ENCODE data around the gene CAPS2. TPM values are rescaled to one million over a fixed set of nuclear protein-coding genes. Genes with fewer than 3 reads are reported as not detected.
"Not testable (repeated sequence)": the region's sequence is repeated elsewhere in the genome, so short reads cannot be mapped to it uniquely, and the experiment has no call there.

CAPS2 gene
- total and polyA plus RNA-seq, 3 experiments from 2014 or later: 1.9 to 2.6 (median 2.5) TPM

DNA sequence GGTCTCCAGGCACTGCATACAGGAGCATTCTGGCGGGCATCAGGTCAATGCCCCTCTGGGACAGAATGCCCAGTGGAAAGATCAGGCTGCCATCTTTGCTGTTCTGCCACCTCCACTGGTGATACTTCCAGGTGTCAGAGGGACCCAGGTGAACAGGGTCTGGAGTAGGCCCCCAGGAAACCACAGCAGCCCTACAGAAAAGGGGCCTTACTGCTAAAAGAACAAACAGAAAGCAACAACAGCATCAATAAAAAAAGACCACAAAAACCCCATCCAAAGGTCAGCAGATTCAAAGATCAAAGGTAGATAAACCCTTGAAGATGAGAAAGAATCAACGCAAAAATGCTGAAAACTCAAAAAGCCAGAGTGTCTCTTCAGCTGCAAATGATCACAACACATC is 20.3 kb upstream of the CAPS2 start:
- CTCF ChIA-PET: no interaction called here
- POLR2A ChIA-PET: no interaction called here

GRCh38 chr12:75349946-75350345 is 19.8 kb upstream of the CAPS2 start:
- POLR2A ChIA-PET: no interaction called here
- CTCF ChIA-PET: no interaction called here
- H3K4me3 ChIP-seq (ENCODE audit: low read length): no peak overlapping the region
- H3K27me3 Mint-ChIP-seq: peaks cover 0 to 6% of the 10 kb centered on the region in 2 donors
- no peaks in the 10 kb centered on the region for H3K4me1 ChIP-seq (ENCODE audit: insufficient read depth, low read length)
- peaks cover 9 to 20% (median 10%) of the 10 kb centered on the region in 5 donors for H3K9me3 Mint-ChIP-seq
- no peak for DNase-seq
- H3K36me3 ChIP-seq (ENCODE audit: insufficient read depth, low read length): no peaks in the 10 kb centered on the region
- peaks cover 3 to 26% (median 5%) of the 10 kb centered on the region in 3 donors for H3K36me3 Mint-ChIP-seq
- H3K27ac ChIP-seq (ENCODE audit: low read depth, low read length): no peak overlapping the region
- peaks cover 3 to 14% (median 9%) of the 10 kb centered on the region in 3 donors for H3K4me1 Mint-ChIP-seq
- H3K27me3 ChIP-seq (ENCODE audit: insufficient read depth, low read length, poor library complexity, severe bottlenecking): no peaks in the 10 kb centered on the region
- H3K4me3 Mint-ChIP-seq: no peak overlapping the region
- no peaks in the 10 kb centered on the region for H3K9me3 ChIP-seq (ENCODE audit: low read length)
- H3K27ac Mint-ChIP-seq: no peak overlapping the region

More for the DNA sequence above, 20.3 kb upstream of the CAPS2 start:
- Mint-ChIP-seq H3K27me3 (peaks cover 0 to 6% of the 10 kb centered on the region in 2 donors), H3K27ac (no peak overlapping the region), H3K9me3 (peaks cover 9 to 24% (median 15%) of the 10 kb centered on the region in 5 donors), H3K4me3 (no peak overlapping the region), H3K4me1 (peaks cover 3 to 14% (median 9%) of the 10 kb centered on the region in 3 donors), H3K36me3 (peaks cover 5 to 30% (median 5%) of the 10 kb centered on the region in 3 donors)
- Histone ChIP-seq H3K4me3 (ENCODE audit: low read length) (no peak overlapping the region), H3K36me3 (ENCODE audit: insufficient read depth, low read length) (no peaks in the 10 kb centered on the region), H3K27me3 (ENCODE audit: insufficient read depth, low read length, poor library complexity, severe bottlenecking) (no peaks in the 10 kb centered on the region), H3K4me1 (ENCODE audit: insufficient read depth, low read length) (no peaks in the 10 kb centered on the region), H3K9me3 (ENCODE audit: low read length) (no peaks in the 10 kb centered on the region), H3K27ac (ENCODE audit: low read depth, low read length) (no peak overlapping the region)
- DNase-seq: no peak

DNA sequence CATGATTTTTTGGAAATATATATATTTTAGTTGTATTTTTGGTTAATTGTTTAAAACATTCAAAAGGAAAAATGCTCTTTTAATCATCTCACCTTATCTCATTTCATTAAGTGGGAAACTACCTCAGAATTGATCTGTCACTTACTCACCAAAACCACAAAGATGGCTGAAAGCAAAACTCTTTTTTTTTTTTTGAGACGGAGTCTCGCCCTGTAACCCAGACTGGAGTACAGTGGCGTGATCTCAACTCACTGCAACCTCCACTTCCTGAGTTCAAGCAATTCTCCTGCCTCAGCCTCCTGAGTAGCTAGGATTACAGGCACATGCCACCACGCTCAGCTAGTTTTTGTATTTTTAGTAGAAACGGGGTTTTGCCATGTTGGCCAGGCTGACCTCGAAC is 16.1 kb upstream of the CAPS2 start:
- DNase-seq: peak in 2 of 5 donors; percentile 29 to 46
- H3K4me1 ChIP-seq (ENCODE audit: insufficient read depth, low read length); H3K4me3 Mint-ChIP-seq; H3K36me3 Mint-ChIP-seq; H3K36me3 ChIP-seq (ENCODE audit: insufficient read depth, low read length); H3K27me3 ChIP-seq (ENCODE audit: insufficient read depth, low read length, poor library complexity, severe bottlenecking); H3K4me3 ChIP-seq (ENCODE audit: low read length); CTCF ChIA-PET; H3K27me3 Mint-ChIP-seq; H3K9me3 Mint-ChIP-seq; H3K9me3 ChIP-seq (ENCODE audit: low read length); POLR2A ChIA-PET; H3K27ac ChIP-seq (ENCODE audit: low read depth, low read length): not testable (repeated sequence)
- Mint-ChIP-seq H3K4me1 (peaks cover 3 to 14% (median 9%) of the 10 kb centered on the region in 3 donors), H3K27ac (peak overlapping the region in 1 of 8 donors; percentile 30)

DNA sequence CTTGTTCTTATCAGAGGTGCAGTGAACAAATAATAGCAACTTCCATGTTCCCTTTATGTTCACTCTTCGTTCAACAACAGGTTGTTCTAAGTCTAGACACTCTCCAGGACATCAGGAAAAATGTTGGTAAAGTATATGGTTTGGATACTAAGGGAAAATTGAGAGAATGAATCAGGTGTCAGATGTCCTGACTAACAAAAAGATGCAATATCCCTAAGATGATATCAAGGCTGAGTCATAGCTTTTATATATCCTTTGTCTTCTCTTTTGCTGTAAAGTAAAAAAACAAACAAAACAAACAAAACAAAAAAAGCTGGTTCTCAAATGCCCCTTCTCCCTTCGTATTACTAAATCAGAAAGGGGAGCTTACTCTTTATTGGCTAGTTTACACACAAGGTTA is 15.4 kb upstream of the CAPS2 start:
- H3K4me1 Mint-ChIP-seq: peaks cover 0 to 9% (median 8%) of the 10 kb centered on the region in 3 donors
- no peak overlapping the region for H3K27ac Mint-ChIP-seq
- Histone ChIP-seq H3K4me1 (ENCODE audit: insufficient read depth, low read length) (no peaks in the 10 kb centered on the region), H3K4me3 (ENCODE audit: low read length) (no peak overlapping the region), H3K27me3 (ENCODE audit: insufficient read depth, low read length, poor library complexity, severe bottlenecking) (no peaks in the 10 kb centered on the region), H3K36me3 (ENCODE audit: insufficient read depth, low read length) (no peaks in the 10 kb centered on the region), H3K9me3 (ENCODE audit: low read length) (no peaks in the 10 kb centered on the region), H3K27ac (ENCODE audit: low read depth, low read length) (no peak overlapping the region)
- no peak overlapping the region for H3K4me3 Mint-ChIP-seq
- H3K9me3 Mint-ChIP-seq: no peaks in the 10 kb centered on the region
- H3K27me3 Mint-ChIP-seq: peaks cover 0 to 8% of the 10 kb centered on the region in 2 donors
- ChIA-PET POLR2A (no interaction called here), CTCF (no interaction called here)
- DNase-seq: no peak
- peaks cover 0 to 1% (median 0%) of the 10 kb centered on the region in 3 donors for H3K36me3 Mint-ChIP-seq

- Mint-ChIP-seq H3K4me3 (no peak overlapping the region), H3K9me3 (peaks cover 0 to 2% (median 0%) of the 10 kb centered on the region in 5 donors), H3K4me1 (peaks cover 0 to 7% (median 4%) of the 10 kb centered on the region in 3 donors), H3K36me3 (peaks cover 0 to 1% (median 0%) of the 10 kb centered on the region in 3 donors), H3K27ac (no peak overlapping the region), H3K27me3 (peaks cover 0 to 6% of the 10 kb centered on the region in 2 donors)
- Histone ChIP-seq H3K27ac (ENCODE audit: low read depth, low read length) (no peak overlapping the region), H3K9me3 (ENCODE audit: low read length) (no peaks in the 10 kb centered on the region), H3K4me1 (ENCODE audit: insufficient read depth, low read length) (no peaks in the 10 kb centered on the region), H3K27me3 (ENCODE audit: insufficient read depth, low read length, poor library complexity, severe bottlenecking) (no peaks in the 10 kb centered on the region), H3K4me3 (ENCODE audit: low read length) (no peak overlapping the region), H3K36me3 (ENCODE audit: insufficient read depth, low read length) (no peaks in the 10 kb centered on the region)
- ChIA-PET POLR2A (no interaction called here), CTCF (no interaction called here)
- no peak for DNase-seq
Observed at GRCh38 chr12:75341873-75342272, 11.7 kb upstream of the CAPS2 start.

- CTCF ChIA-PET: no interaction called here
Observed at GRCh38 chr12:75337905-75338304, 7.8 kb upstream of the CAPS2 start.

GRCh38 chr12:75334384-75335030 is 4.4 kb upstream of the CAPS2 start, which contains the start of gene GLIPR1L1:
TSS of gene GLIPR1L1 (plus strand) at chr12:75334670. CDS start at chr12:75334729, 59 bp downstream.
- peaks cover 13% of the 10 kb centered on the region for H3K4me1 ChIP-seq (ENCODE audit: insufficient read depth, low read length)
- peaks cover 11 to 23% (median 23%) of the 10 kb centered on the region in 3 donors for H3K4me1 Mint-ChIP-seq
- no peaks in the 10 kb centered on the region for H3K9me3 ChIP-seq (ENCODE audit: low read length)
- no peaks in the 10 kb centered on the region for H3K36me3 ChIP-seq (ENCODE audit: insufficient read depth, low read length)
- DNase-seq: peak; percentile 69 to 83 (median 70)
- ChIA-PET POLR2A (interaction anchor here (0.6 to 1.0 kb wide), 2 partner anchors 17 to 170 kb away, joined by 3 read pairs; no protein-coding TSS in a partner anchor), CTCF (interaction anchor here (0.9 to 2.5 kb wide), 15 partner anchors 9 to 703 kb away, joined by 3 to 9 read pairs (median 4); partner anchors contain the start of genes GLIPR1L2 and KRR1)
- H3K36me3 Mint-ChIP-seq: no peaks in the 10 kb centered on the region
- peak within 1 kb of the TSS in 2 of 8 donors; percentile 20 to 38 for H3K27ac Mint-ChIP-seq
- H3K27ac ChIP-seq (ENCODE audit: low read depth, low read length): no peak within 1 kb of the TSS
- peaks cover 4% of the 10 kb centered on the region for H3K27me3 ChIP-seq (ENCODE audit: insufficient read depth, low read length, poor library complexity, severe bottlenecking)
- H3K9me3 Mint-ChIP-seq: peaks cover 0 to 2% (median 0%) of the 10 kb centered on the region in 5 donors
- peak within 1 kb of the TSS; percentile 68 to 83 (median 75) for H3K4me3 Mint-ChIP-seq
- peak within 1 kb of the TSS; percentile 35 for H3K4me3 ChIP-seq (ENCODE audit: low read length)
- peaks cover 12 to 14% of the 10 kb centered on the region in 2 donors for H3K27me3 Mint-ChIP-seq

More at GRCh38 chr12:75337905-75338304, 7.8 kb upstream of the CAPS2 start:
- no peaks in the 10 kb centered on the region for H3K36me3 Mint-ChIP-seq
- Histone ChIP-seq H3K4me3 (ENCODE audit: low read length) (no peak overlapping the region), H3K27me3 (ENCODE audit: insufficient read depth, low read length, poor library complexity, severe bottlenecking) (no peaks in the 10 kb centered on the region), H3K9me3 (ENCODE audit: low read length) (no peaks in the 10 kb centered on the region), H3K4me1 (ENCODE audit: insufficient read depth, low read length) (peaks cover 7% of the 10 kb centered on the region), H3K36me3 (ENCODE audit: insufficient read depth, low read length) (no peaks in the 10 kb centered on the region), H3K27ac (ENCODE audit: low read depth, low read length) (no peak overlapping the region)
- peaks cover 7 to 14% (median 14%) of the 10 kb centered on the region in 3 donors for H3K4me1 Mint-ChIP-seq
- H3K9me3 Mint-ChIP-seq: peaks cover 0 to 2% (median 0%) of the 10 kb centered on the region in 5 donors
- H3K27me3 Mint-ChIP-seq: peaks cover 6 to 10% of the 10 kb centered on the region in 2 donors
- POLR2A ChIA-PET: no interaction called here
- no peak overlapping the region for H3K4me3 Mint-ChIP-seq
- DNase-seq: no peak
- no peak overlapping the region for H3K27ac Mint-ChIP-seq

- H3K27ac Mint-ChIP-seq: no peak overlapping the region
- peaks cover 7 to 14% (median 13%) of the 10 kb centered on the region in 3 donors for H3K4me1 Mint-ChIP-seq
- H3K27me3 Mint-ChIP-seq: peaks cover 14 to 22% of the 10 kb centered on the region in 2 donors
- CTCF ChIA-PET: no interaction called here
- no peak overlapping the region for H3K4me3 Mint-ChIP-seq
- DNase-seq: no peak
- no peaks in the 10 kb centered on the region for H3K9me3 Mint-ChIP-seq
- no peak overlapping the region for H3K4me3 ChIP-seq (ENCODE audit: low read length)
- no peaks in the 10 kb centered on the region for H3K9me3 ChIP-seq (ENCODE audit: low read length)
- peaks cover 6% of the 10 kb centered on the region for H3K4me1 ChIP-seq (ENCODE audit: insufficient read depth, low read length)
- no peaks in the 10 kb centered on the region for H3K36me3 ChIP-seq (ENCODE audit: insufficient read depth, low read length)
- H3K27me3 ChIP-seq (ENCODE audit: insufficient read depth, low read length, poor library complexity, severe bottlenecking): peaks cover 12% of the 10 kb centered on the region
- POLR2A ChIA-PET: interaction anchor here (0.5 kb wide), 1 partner anchor 755 kb away, joined by 3 read pairs; no protein-coding TSS in a partner anchor
- no peak overlapping the region for H3K27ac ChIP-seq (ENCODE audit: low read depth, low read length)
- no peaks in the 10 kb centered on the region for H3K36me3 Mint-ChIP-seq
Observed at GRCh38 chr12:75327642-75328041, 2.5 kb downstream of the CAPS2 start.
